ENCODE results near the gene CSNK1G2.
A peak's percentile ranks its signal among the peaks of the same experiment; 100 is the strongest.

CSNK1G2 gene

DNA sequence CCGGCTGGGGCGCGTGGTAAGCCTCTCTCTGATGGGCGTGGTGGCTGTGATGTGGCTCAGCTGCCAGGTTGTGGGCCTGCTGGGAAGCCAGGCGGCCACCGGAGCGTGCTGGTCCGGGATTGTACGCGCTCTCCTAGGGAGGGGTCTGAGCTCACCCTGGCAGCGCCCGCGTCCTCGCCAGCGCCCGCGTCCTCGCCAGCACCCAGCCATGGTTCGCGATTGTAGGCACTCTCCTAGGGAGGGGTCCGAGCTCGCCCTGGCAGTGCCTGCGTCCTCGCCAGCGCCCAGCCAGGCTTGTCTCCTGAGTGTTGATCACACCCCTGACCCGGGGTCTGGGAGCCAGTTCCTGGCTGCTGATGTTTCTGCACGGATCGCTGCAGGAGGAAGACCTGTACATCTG lies 22.0 kb upstream of the CSNK1G2 start:
- no peak for DNase-seq (ENCODE audit: low read depth)

DNA sequence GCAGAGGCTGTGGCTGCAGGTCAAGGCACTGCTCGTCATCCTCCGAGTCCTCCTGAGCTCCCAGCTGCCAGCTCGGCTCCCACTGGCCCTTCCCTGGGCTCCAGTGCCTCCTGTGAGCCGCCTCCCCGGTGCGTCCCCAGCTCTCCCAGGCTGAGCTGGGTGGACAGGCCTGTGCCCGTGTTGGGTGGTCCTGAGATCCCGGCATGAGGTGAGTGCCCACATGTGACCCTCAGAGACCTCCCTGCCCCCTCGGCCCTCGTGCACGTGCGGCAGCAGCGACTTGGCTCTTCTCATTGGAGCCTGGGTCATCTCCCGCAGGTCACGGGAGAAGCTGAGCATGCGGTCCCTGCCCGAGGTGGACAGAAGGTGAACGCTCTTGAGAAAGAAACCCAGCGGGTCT lies 20.3 kb upstream of the CSNK1G2 start:
- no peak for DNase-seq (ENCODE audit: low read depth)

DNA sequence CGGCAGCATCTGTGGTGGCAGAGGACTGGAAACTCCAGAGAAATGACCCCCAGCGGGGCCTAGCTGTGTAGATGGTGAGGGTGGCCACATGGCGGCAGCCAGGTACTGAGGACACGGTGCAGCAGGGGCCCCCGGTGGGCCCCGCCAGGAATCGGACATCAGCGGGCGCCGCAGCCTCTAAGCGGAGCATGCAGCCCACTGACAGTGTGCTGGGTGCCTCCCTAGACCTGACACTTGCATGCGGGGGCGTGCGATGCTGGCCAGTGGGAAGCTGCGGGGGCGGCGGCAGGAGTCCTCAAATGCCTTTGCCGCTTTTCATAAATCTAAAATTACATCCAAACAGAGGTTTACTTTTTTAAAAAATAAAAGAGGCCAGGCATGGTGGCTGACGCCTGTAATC lies 19.6 kb upstream of the CSNK1G2 start:
- DNase-seq (ENCODE audit: low read depth) = no peak

DNA sequence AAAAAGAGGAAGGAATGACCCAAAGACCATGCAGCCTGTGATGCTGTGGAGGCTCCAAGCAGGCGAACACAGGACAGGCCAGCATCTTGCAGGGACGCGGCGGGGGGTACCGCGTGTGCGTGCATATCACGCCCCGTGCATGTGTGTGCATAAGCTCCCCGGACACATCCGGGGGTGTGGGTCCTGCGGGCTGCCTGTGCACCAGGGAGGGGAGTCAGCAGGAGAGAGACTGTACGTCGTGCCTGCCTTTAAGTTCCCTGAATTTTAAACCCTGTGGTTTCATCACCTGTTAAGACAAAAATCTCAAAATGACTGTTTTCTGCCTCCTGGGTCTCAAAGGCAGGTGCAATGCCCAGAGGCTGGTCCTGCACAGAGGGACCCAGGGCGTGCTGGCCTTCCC lies 19.1 kb upstream of the CSNK1G2 start:
- DNase-seq (ENCODE audit: low read depth) = no peak

DNA sequence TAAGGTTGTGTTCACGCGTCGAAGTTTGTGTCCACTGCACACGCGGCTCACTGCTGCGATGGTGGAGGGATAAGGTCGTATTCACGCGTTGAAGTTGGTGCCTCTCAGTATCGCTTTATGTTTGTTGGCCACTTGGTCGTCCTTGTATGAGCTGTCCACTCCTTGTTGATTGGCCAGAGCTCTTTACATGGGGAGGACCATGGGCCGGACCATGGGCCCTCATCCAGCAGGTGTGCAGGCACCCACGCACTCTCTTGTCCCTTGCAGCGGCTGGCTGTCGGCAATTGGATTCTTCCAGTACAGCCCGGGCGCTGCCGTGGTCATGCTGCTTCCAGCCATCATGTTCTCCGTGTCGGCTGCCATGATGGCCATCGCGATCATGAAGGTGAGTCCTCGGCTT lies 18.2 kb upstream of the CSNK1G2 start:
- DNase-seq (ENCODE audit: low read depth) = no peak

DNA sequence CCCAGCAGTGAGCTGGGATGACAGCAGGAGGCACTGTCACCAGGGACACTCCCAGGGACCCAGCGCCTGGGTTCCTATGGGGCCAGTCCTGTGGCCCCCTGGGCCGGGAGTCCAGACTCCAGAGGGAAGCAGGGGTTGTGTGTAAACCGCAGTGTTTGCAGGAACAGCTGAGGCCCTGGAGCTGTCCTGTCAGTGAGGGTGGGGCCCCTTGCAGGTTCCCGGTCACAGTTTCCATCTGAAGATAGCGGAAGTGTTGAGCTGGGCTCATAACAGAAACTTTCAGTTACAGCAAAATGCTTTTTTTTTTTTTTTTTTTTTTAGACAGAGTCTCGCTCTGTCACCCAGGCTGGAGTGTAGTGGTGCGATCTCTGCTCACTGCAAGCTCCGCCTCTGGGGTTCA lies 17.7 kb upstream of the CSNK1G2 start:
- no peak for DNase-seq (ENCODE audit: low read depth)

- DNase-seq (ENCODE audit: low read depth) = no peak
Measured at GRCh38 chr19:1924320-1924961, 16.5 kb upstream of the CSNK1G2 start.

DNA sequence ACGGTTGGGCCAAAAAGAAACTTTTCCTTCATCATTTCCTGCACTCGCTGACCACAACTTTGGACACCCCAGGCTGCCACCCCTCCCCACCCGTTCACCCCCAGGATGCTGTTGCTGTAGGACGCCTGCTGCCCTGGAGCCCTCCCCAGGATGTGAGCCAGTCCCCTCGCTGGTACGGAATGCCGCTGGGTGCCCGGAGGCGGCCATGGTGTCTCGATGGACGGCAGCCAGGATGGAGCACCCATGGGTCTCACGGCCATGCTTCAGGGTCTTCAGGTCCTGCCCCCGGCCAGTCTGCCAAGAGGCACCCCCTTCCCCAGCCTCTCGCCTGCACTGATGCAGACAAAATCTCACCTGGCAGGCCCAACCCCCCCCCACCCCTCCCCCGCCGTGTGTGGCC lies 15.4 kb upstream of the CSNK1G2 start:
- DNase-seq (ENCODE audit: low read depth) = no peak

GRCh38 chr19:1929021-1929742 lies 11.8 kb upstream of the CSNK1G2 start:
- DNase-seq (ENCODE audit: low read depth) = peak; percentile 74

DNA sequence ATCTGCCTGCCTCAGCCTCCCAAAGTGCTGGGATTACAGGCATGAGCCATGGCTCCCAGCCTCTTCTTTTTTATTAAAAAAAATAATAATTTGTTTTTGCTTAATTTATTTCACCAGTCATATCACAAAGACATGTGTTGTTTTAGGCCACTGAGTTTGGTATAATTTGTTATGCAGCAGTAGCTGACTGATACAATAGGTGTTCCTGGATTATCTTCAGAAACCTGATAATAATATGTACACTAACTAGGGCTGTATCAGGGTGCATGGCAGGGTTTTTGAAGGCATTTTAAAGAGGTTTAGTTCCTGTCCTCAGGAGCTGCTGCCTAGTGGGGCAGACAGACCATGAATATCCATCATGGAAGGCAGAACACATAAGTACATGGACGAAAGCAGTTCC lies 9.5 kb upstream of the CSNK1G2 start:
- DNase-seq (ENCODE audit: low read depth) = no peak

DNA sequence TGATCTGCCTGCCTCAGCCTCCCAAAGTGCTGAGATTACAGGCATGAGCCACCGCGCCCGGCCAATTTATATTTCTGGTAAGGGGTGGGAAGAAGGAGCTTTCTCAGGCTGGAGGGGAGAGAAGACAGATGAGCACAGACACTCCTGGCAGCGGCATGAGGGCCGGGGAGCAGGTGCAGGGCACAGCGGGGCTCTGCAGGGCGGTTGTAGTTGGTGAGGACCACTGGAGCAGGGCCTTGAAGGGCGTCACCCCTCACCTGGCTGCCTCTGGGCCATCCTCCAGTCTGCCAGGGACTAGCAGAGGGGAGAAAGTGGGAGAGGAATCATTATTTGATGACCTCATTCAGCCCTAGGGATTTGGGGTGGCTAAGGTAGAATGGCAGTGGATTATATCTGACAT lies 8.6 kb upstream of the CSNK1G2 start:
- DNase-seq (ENCODE audit: low read depth) = no peak

- DNase-seq (ENCODE audit: low read depth) = no peak
Measured at GRCh38 chr19:1933244-1933643, 7.7 kb upstream of the CSNK1G2 start.

- DNase-seq (ENCODE audit: low read depth) = no peak
Measured at GRCh38 chr19:1933942-1934341, 7.0 kb upstream of the CSNK1G2 start.

DNA sequence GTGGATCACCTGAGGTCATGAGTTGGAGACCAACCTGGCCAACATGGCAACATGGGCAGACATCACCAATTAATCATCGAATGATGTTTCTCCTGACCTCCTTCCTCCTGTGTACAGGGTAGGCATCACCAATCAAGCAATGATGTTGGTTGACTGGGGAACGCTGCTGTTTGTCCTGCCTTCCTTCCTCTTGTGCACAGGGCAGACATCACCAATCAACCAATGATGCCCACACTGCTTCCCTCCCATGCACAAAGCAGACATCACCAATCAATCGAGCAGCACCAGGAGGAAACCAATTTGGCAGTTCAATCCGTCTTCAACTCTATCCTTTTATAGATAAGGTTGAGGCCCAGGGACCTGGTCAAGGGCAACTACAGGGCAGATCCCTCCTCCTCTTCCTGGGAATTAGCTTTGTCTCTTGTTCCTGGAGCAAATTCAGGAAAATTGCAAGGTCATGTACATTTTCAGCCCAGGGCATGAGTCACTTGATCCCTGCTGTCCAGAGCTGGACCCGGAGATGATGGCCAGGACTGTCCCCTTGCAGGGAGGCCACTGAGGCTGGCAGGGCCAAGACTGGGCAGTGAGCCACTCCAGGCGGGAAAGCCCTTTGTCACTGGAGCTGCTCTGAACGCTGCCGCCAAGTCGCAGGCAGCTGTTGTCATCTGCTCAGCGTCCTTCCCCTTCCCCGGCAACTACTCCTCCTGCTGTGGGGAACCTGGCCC lies 5.3 kb upstream of the CSNK1G2 start:
- no peak for DNase-seq (ENCODE audit: low read depth)

DNA sequence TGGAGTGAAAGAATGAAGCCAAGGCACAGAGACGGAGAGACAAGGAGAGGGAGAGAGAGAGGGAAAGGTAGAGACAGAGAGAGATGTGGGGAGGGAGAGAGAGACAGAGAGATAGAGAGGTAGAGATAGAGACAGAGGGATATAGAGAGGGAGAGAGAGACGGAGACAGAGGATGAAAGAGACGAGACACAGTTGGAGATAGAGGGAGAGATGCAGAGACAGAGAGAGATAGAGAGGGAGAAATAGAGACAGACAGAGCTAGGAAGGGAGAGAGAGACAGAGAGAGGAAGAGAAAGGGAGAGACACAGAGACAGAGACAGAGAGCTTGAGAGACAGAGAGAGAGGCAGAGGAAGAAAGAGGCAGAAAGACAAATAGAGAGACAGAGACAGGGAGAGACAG lies 4.5 kb upstream of the CSNK1G2 start:
- no peak for DNase-seq (ENCODE audit: low read depth)

DNA sequence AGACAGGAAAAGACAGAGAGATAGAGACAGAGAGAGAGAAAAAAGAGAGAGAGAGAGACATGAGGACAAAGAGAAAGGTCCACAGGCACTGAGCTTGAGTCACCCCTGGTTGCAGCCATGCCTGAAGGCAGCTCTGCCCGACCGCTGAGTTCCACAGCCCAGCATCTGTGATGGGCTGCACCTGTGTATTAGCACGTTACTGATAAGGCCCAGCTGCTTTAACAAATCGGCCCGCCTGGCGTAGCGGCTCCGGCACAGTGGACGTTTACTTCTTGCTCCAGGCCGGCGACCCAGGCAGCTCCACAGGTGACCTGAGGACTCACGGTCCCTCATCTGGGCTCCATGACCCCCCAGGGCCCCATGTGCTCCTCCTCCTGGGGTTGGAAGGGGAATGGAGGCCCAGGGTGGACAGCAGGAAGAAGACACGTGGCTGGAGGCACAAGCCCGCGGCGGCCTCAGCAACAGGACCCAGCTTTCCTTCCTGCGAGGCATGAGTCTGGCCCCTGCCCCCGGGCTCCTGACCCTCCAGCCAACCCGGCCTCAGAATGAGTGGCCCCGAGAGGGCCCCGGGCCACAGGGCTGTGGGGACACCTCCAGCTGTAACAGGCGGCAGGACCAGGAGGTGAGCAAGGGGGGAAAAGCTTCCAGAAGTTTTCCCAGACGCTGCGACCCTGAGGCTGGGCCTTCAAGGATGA lies 3.9 kb upstream of the CSNK1G2 start:
- no peak for DNase-seq (ENCODE audit: low read depth)

- DNase-seq (ENCODE audit: low read depth) = no peak
Measured at GRCh38 chr19:1938071-1938470, 2.9 kb upstream of the CSNK1G2 start.

GRCh38 chr19:1942078-1942933 lies 1.3 kb downstream of the CSNK1G2 start:
- peak; percentile 73 for DNase-seq (ENCODE audit: low read depth)

- no peak for DNase-seq (ENCODE audit: low read depth)
Measured at GRCh38 chr19:1942934-1943555, 2.1 kb downstream of the CSNK1G2 start.

GRCh38 chr19:1943661-1944087 lies 2.7 kb downstream of the CSNK1G2 start:
- DNase-seq (ENCODE audit: low read depth) = no peak
